ENCODE data around the gene CDYL.

GRCh38 chr6:4888841-4889240, 112.6 kb downstream of the CDYL start:
- no peak for TF ChIP-seq GATA3 (IDR thresholded peaks at IDR 0.05; ENCODE audit: low read depth, low read length)
- TF ChIP-seq GATA2 (IDR thresholded peaks at IDR 0.05; ENCODE audit: low read depth, low read length), result no peak
